H54 (cell line): ENCODE results near the gene PCDHGA11.
"Not testable (repeated sequence)": the region's sequence is repeated elsewhere in the genome, so short reads cannot be mapped to it uniquely, and the experiment has no call there.

Experiments used
- DNase-seq: peaks from one replicate; pipeline ENCODE4 v3.0.0; 2011; ENCODE audit warnings: low spot score, mixed read lengths; ENCODE audit not compliant: insufficient read length
- FAIRE-seq: peaks from 3 replicates; lab custom pipeline; 2011; peaks lifted over from hg19 to GRCh38; lab: Jason Lieb, UNC
- POLR2A ChIP-seq: IDR thresholded peaks from 2 replicates; pipeline ENCODE4 v1.6.1; 2011; ENCODE audit warnings: low read depth, mild to moderate bottlenecking, low read length

The PCDHGA11 gene

GRCh38 chr5:141411575-141411974 is 9.3 kb upstream of the PCDHGA11 start:
- no peak for TF ChIP-seq POLR2A
- FAIRE-seq: no peak

GRCh38 chr5:141412854-141413539 is 7.9 kb upstream of the PCDHGA11 start, which contains the start of gene PCDHGA10:
Gene PCDHGA10 (plus strand): TSS chr5:141412987. CDS start chr5:141413176, 189 bp downstream.
- DNase-seq (peak; percentile 68), FAIRE-seq (no peak)
- no peak for TF ChIP-seq POLR2A

More at GRCh38 chr5:141411575-141411974, 9.3 kb upstream of the PCDHGA11 start:
- no peak for DNase-seq

DNA sequence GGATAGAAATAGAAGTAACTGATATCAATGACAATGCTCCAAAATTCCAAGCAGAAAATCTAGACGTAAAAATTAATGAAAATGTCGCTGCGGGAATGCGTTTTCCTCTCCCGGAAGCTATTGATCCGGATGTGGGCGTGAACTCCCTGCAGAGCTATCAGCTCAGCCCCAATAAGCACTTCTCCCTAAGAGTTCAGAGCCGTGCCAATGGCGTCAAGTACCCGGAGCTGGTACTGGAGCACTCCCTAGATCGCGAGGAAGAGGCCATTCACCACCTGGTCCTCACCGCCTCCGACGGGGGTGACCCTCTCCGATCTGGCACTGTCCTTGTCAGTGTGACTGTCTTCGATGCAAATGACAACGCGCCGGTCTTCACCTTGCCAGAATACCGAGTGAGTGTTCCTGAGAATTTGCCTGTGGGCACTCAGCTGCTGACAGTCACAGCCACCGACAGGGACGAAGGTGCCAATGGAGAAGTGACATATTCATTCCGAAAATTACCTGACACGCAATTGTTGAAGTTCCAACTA is 7.2 kb upstream of the PCDHGA11 start:
- no peak for FAIRE-seq

DNA sequence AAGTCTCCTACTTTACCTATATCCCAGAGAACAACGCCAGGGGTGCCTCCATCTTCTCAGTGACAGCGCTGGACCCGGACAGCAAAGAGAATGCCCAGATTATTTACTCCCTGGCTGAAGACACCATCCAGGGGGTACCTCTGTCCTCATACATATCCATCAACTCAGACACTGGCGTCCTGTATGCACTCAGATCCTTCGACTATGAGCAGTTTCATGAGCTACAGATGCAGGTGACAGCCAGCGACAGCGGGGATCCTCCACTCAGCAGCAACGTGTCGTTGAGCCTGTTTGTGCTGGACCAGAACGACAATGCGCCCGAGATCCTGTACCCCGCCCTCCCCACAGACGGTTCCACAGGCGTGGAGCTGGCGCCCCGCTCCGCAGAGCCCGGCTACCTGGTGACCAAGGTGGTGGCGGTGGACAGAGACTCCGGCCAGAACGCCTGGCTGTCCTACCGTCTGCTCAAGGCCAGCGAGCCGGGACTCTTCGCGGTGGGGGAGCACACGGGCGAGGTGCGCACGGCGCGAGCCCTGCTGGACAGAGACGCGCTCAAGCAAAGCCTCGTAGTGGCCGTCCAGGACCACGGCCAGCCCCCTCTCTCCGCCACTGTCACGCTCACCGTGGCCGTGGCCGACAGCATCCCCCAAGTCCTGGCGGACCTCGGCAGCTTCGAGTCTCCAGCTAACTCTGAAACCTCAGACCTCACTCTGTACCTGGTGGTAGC is 6.1 kb upstream of the PCDHGA11 start:
- not testable (repeated sequence) for FAIRE-seq, DNase-seq

More for the DNA sequence above, 7.2 kb upstream of the PCDHGA11 start:
- no peak for DNase-seq
- no peak for TF ChIP-seq POLR2A

- not testable (repeated sequence) for DNase-seq, FAIRE-seq
Measured at GRCh38 chr5:141415275-141415618, 5.6 kb upstream of the PCDHGA11 start.

GRCh38 chr5:141417494-141418172 is 3.2 kb upstream of the PCDHGA11 start, which contains the start of gene PCDHGB7:
Gene PCDHGB7 (plus strand): TSS chr5:141417677. CDS start chr5:141417860, 183 bp downstream.
- DNase-seq: peak; percentile 64
- FAIRE-seq: not testable (repeated sequence)

GRCh38 chr5:141419074-141419880 is 1.6 kb upstream of the PCDHGA11 start:
- FAIRE-seq (no peak), DNase-seq (no peak)
- no peak for TF ChIP-seq POLR2A

DNA sequence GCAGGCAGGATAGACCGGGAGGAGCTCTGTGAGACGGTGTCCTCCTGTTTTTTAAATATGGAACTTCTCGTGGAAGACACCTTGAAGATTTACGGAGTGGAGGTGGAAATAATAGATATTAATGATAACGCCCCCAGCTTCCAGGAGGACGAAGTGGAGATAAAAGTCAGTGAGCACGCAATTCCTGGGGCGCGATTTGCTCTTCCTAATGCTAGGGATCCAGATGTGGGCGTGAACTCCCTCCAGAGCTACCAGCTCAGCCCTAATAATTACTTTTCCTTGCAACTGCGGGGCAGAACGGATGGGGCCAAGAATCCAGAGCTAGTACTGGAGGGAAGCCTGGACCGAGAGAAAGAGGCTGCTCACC is 621 bp downstream of the PCDHGA11 start:
- no peak for TF ChIP-seq POLR2A
- DNase-seq: no peak
- no peak for FAIRE-seq

- no peak for TF ChIP-seq POLR2A
- DNase-seq (no peak), FAIRE-seq (no peak)
Measured at GRCh38 chr5:141422742-141423291, 2.0 kb downstream of the PCDHGA11 start.

GRCh38 chr5:141427783-141428426 is 7.1 kb downstream of the PCDHGA11 start:
- no peak for DNase-seq
- no peak for FAIRE-seq
- TF ChIP-seq POLR2A: no peak

DNA sequence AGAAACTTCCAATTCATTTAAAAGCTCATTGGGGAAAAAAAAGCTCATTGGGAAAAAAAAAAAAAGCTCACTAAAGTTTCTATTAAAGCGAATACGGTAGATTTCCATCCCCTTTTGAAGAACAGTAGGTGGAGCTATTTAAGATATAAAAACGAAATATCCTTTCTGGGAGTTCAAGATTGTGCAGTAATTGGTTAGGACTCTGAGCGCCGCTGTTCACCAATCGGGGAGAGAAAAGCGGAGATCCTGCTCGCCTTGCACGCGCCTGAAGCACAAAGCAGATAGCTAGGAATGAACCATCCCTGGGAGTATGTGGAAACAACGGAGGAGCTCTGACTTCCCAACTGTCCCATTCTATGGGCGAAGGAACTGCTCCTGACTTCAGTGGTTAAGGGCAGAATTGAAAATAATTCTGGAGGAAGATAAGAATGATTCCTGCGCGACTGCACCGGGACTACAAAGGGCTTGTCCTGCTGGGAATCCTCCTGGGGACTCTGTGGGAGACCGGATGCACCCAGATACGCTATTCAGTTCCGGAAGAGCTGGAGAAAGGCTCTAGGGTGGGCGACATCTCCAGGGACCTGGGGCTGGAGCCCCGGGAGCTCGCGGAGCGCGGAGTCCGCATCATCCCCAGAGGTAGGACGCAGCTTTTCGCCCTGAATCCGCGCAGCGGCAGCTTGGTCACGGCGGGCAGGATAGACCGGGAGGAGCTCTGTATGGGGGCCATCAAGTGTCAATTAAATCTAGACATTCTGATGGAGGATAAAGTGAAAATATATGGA is 9.7 kb downstream of the PCDHGA11 start, which contains the start of gene PCDHGA12:
Gene PCDHGA12, plus strand, starts transcription at position 176 of the 782 bp plus-strand sequence. Its CDS starts 253 bp downstream, at position 429.
- FAIRE-seq: no peak
- no peak for TF ChIP-seq POLR2A
- no peak for DNase-seq

GRCh38 chr5:141431286-141431685 is 10.4 kb downstream of the PCDHGA11 start:
- no peak for DNase-seq
- TF ChIP-seq POLR2A: no peak
- FAIRE-seq: no peak

DNA sequence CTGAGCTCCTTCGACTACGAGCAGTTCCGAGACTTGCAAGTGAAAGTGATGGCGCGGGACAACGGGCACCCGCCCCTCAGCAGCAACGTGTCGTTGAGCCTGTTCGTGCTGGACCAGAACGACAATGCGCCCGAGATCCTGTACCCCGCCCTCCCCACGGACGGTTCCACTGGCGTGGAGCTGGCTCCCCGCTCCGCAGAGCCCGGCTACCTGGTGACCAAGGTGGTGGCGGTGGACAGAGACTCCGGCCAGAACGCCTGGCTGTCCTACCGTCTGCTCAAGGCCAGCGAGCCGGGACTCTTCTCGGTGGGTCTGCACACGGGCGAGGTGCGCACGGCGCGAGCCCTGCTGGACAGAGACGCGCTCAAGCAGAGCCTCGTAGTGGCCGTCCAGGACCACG is 11.5 kb downstream of the PCDHGA11 start:
- DNase-seq, FAIRE-seq: not testable (repeated sequence)

DNA sequence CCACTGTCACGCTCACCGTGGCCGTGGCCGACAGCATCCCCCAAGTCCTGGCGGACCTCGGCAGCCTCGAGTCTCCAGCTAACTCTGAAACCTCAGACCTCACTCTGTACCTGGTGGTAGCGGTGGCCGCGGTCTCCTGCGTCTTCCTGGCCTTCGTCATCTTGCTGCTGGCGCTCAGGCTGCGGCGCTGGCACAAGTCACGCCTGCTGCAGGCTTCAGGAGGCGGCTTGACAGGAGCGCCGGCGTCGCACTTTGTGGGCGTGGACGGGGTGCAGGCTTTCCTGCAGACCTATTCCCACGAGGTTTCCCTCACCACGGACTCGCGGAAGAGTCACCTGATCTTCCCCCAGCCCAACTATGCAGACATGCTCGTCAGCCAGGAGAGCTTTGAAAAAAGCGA is 11.9 kb downstream of the PCDHGA11 start:
- not testable (repeated sequence) for DNase-seq, FAIRE-seq
